GOT3 (cell line): Measurements from ENCODE around the gene SYNE1.
"Not testable (repeated sequence)": the region's sequence is repeated elsewhere in the genome, so short reads cannot be mapped to it uniquely, and the experiment has no call there.

ENCODE experiments used
- DNase-seq: peaks from one replicate; lab custom pipeline; 2025; ENCODE audit warnings: mixed read lengths; lab: John Stamatoyannopoulos, UW

Gene SYNE1

GRCh38 chr6:152138344-152138743 is 498.8 kb downstream of the SYNE1 start:
- DNase-seq, result not testable (repeated sequence)

- DNase-seq, result no peak
Measured at GRCh38 chr6:152136449-152136825, 500.7 kb downstream of the SYNE1 start.

- DNase-seq, result no peak
Measured at GRCh38 chr6:152135755-152136448, 501.3 kb downstream of the SYNE1 start.

- DNase-seq, result no peak
Measured at GRCh38 chr6:152130441-152130840, 506.7 kb downstream of the SYNE1 start.

- DNase-seq, result no peak
Measured at GRCh38 chr6:152129691-152130151, 507.4 kb downstream of the SYNE1 start.

- DNase-seq, result no peak
Measured at GRCh38 chr6:152127432-152128165, 509.6 kb downstream of the SYNE1 start.

GRCh38 chr6:152124429-152125074 is 512.6 kb downstream of the SYNE1 start:
- DNase-seq, result no peak

GRCh38 chr6:152123076-152123475 is 514.1 kb downstream of the SYNE1 start:
- no peak for DNase-seq

- no peak for DNase-seq
Measured at GRCh38 chr6:152122434-152122833, 514.7 kb downstream of the SYNE1 start.

- no peak for DNase-seq
Measured at GRCh38 chr6:152121910-152122309, 515.3 kb downstream of the SYNE1 start.

GRCh38 chr6:152119831-152120230 is 517.3 kb downstream of the SYNE1 start:
- DNase-seq, result no peak

- no peak for DNase-seq
Measured at GRCh38 chr6:152118678-152119077, 518.5 kb downstream of the SYNE1 start.

GRCh38 chr6:152118224-152118623 is 518.9 kb downstream of the SYNE1 start:
- DNase-seq, result no peak

GRCh38 chr6:152117156-152118133 is 519.7 kb downstream of the SYNE1 start:
- no peak for DNase-seq

- no peak for DNase-seq
Measured at GRCh38 chr6:152112491-152113261, 524.5 kb downstream of the SYNE1 start.

GRCh38 chr6:152110886-152111820 is 526.0 kb downstream of the SYNE1 start:
- DNase-seq, result no peak

- no peak for DNase-seq
Measured at GRCh38 chr6:152107973-152108372, 529.2 kb downstream of the SYNE1 start.

GRCh38 chr6:152100183-152100618 is 537.0 kb downstream of the SYNE1 start:
- no peak for DNase-seq

GRCh38 chr6:152099446-152100182 is 537.5 kb downstream of the SYNE1 start:
- no peak for DNase-seq
